Prostate gland (tissue), 2 donors: ENCODE data around the gene NIT2. TPM values are rescaled to one million over a fixed set of nuclear protein-coding genes. Genes with fewer than 3 reads are reported as not detected.

Experiments
- DNase-seq: peaks from one replicate; pipeline ENCODE4 v3.0.0-alpha.2; 2019; ENCODE audit warnings: low spot score
- H3K27ac ChIP-seq, 2 donors: fragments of 200-600 bp; sonication (generic); 2 replicates each; pipeline ENCODE4 v1.5.1; 2017 to 2019
- H3K27me3 ChIP-seq: fragments of 200-600 bp; sonication (generic); replicated peaks from 2 replicates; pipeline ENCODE4 v1.5.1; 2019; ENCODE audit not compliant: insufficient read depth
- H3K36me3 ChIP-seq, 2 donors: fragments of 200-600 bp; sonication (generic); 1 replicate in 1 of 2; 2 replicates in 1 of 2; pipeline versions ENCODE4 v1.5.1 to v1.8.1; 2017 to 2019
- H3K4me1 ChIP-seq: fragments of 200-600 bp; sonication (generic); replicated peaks from 2 replicates; pipeline ENCODE4 v1.5.1; 2019
- H3K4me3 ChIP-seq, 2 donors: fragments of 200-600 bp; sonication (generic); 2 replicates each; pipeline ENCODE4 v1.5.1; 2017 to 2019
- H3K9me3 ChIP-seq: fragments of 200-600 bp; sonication (generic); 2 replicates; pipeline ENCODE4 v1.5.1; 2017
- CTCF ChIP-seq, 4 experiments: fragments of 200-600 bp in 2 of 4; fragments of 450-650 bp in 2 of 4; sonication (generic) in 2 of 4; IDR thresholded peaks; 1 replicate in 3 of 4; 2 replicates in 1 of 4; pipeline ENCODE4 v1.5.1; 2016 to 2019; ENCODE audit warnings: antibody characterized with exemption in 4 of 4, mild to moderate bottlenecking in 2 of 4, moderate library complexity in 2 of 4
- POLR2A ChIP-seq: fragments of 450-650 bp; IDR thresholded peaks from one replicate; pipeline ENCODE4 v1.6.1; 2016; ENCODE audit warnings: antibody characterized with exemption, mild to moderate bottlenecking
- POLR2AphosphoS5 ChIP-seq: sonication (generic); formaldehyde crosslinking; IDR thresholded peaks from one replicate; pipeline ENCODE4 v1.6.1; 2017; ENCODE audit warnings: antibody characterized with exemption
- WGBS: methylation state at CpG from one replicate; pipeline ENCODE4 v1.1.5; 2018; 5-methylcytosine and 5-hydroxymethylcytosine counted together
- intact Hi-C: fragments of 100-400 bp; cut with DNase I; formaldehyde crosslinking; loops from one replicate; pipeline ENCODE4 v1.14.2; 2022
- total RNA-seq, 2 donors: library from RNA; depleted of rRNA; stranded (reverse); fragments of >200 nt; gene quantifications; one replicate each; pipeline ENCODE4 v1.1.0, GENCODE V29; 2016

Gene NIT2
- total RNA-seq = 10 to 100 TPM; 21.4 to 32.4 TPM

- intact Hi-C loops = loop anchor here (10.0 kb wide), 1 partner anchor 70 kb away; the partner anchor contains the start of genes LNP1 and TOMM70
- H3K4me3 ChIP-seq = peak within 1 kb of the TSS; percentile 61 to 77
- TF ChIP-seq CTCF (IDR thresholded peaks at IDR 0.05) (peak in 1 of 4 experiments; percentile 24), POLR2A (peak; percentile 58), POLR2AphosphoS5 (peak; percentile 13)
- no peaks in the 10 kb centered on the region for H3K9me3 ChIP-seq
- no peaks in the 10 kb centered on the region for H3K4me1 ChIP-seq
- H3K27me3 ChIP-seq = no peaks in the 10 kb centered on the region
- WGBS = 1% methylated on average over 38 of the region's 77 CpGs
- H3K27ac ChIP-seq = peak within 1 kb of the TSS; percentile 79 to 82
- no peaks in the 10 kb centered on the region for H3K36me3 ChIP-seq
- DNase-seq = peak; percentile 77
Measured at GRCh38 chr3:100334488-100335351, at the start of gene NIT2. Gene NIT2, plus strand, starts transcription at chr3:100334757. Its CDS starts 35 bp downstream, at chr3:100334792.

- H3K27me3 ChIP-seq = no peaks in the 10 kb centered on the region
- H3K36me3 ChIP-seq = no peaks in the 10 kb centered on the region
- no peak overlapping the region for H3K4me3 ChIP-seq
- no peak for DNase-seq
- H3K27ac ChIP-seq = no peak overlapping the region
- no peaks in the 10 kb centered on the region for H3K9me3 ChIP-seq
- intact Hi-C loops = no loop called here
- no peaks in the 10 kb centered on the region for H3K4me1 ChIP-seq
- TF ChIP-seq POLR2AphosphoS5 (no peak), CTCF (IDR thresholded peaks at IDR 0.05) (no peak), POLR2A (no peak)
Measured at GRCh38 chr3:100288288-100288894, 46.2 kb upstream of the NIT2 start.

GRCh38 chr3:100289339-100289738 is 45.2 kb upstream of the NIT2 start:
- 78% methylated on average over 2 of the region's 2 CpGs for WGBS
- DNase-seq = no peak
- Histone ChIP-seq H3K9me3 (no peaks in the 10 kb centered on the region), H3K4me3 (no peak overlapping the region), H3K27ac (no peak overlapping the region), H3K4me1 (no peaks in the 10 kb centered on the region), H3K27me3 (no peaks in the 10 kb centered on the region), H3K36me3 (no peaks in the 10 kb centered on the region)
- intact Hi-C loops = no loop called here
- TF ChIP-seq CTCF (IDR thresholded peaks at IDR 0.05) (no peak), POLR2AphosphoS5 (no peak), POLR2A (no peak)

- no peaks in the 10 kb centered on the region for H3K36me3 ChIP-seq
- H3K27me3 ChIP-seq = no peaks in the 10 kb centered on the region
- no peaks in the 10 kb centered on the region for H3K9me3 ChIP-seq
- WGBS = 90% methylated on average over 1 of the region's 1 CpG
- TF ChIP-seq CTCF (IDR thresholded peaks at IDR 0.05) (no peak), POLR2A (no peak), POLR2AphosphoS5 (no peak)
- H3K27ac ChIP-seq = no peak overlapping the region
- intact Hi-C loops = no loop called here
- H3K4me3 ChIP-seq = no peak overlapping the region
- DNase-seq = no peak
- H3K4me1 ChIP-seq = no peaks in the 10 kb centered on the region
Measured at GRCh38 chr3:100295089-100295488, 39.5 kb upstream of the NIT2 start.
